ENCODE data around the gene GLRX5.

GRCh38 chr14:95499354-95499750, 35.5 kb upstream of the GLRX5 start:
- no peak for TF ChIP-seq CTCF (conservative IDR thresholded peaks at IDR 0.05; ENCODE audit: low read depth in 2 of 2)
- no peak for TF ChIP-seq ZNF114 (CRISPR knock-in tag; IDR thresholded peaks at IDR 0.05)
